ENCODE results near the gene COPB1. TPM values are rescaled to one million over a fixed set of nuclear protein-coding genes. Genes with fewer than 3 reads are reported as not detected.

The COPB1 gene
- 198 and 269 TPM in 2 replicates for total RNA-seq

GRCh38 chr11:14499560-14500180, at the start of gene COPB1:
Gene COPB1 (minus strand): TSS chr11:14499811. CDS start chr11:14498928, 883 bp downstream.

GRCh38 chr11:14519917-14520746, 20.5 kb upstream of the COPB1 start, which contains the start of gene PSMA1:
Gene PSMA1 (minus strand): TSS chr11:14520386. CDS start chr11:14520299, 87 bp downstream.

Other genes starting within 250 kb of the COPB1 start
- gene RRAS2, start 140.6 kb downstream of the COPB1 start, total RNA-seq = 176 and 203 TPM in 2 replicates
- 128 and 142 TPM in 2 replicates for gene PSMA1, start 20.6 kb upstream of the COPB1 start, total RNA-seq
- gene PDE3B, start 144.0 kb upstream of the COPB1 start, total RNA-seq = under 0.01 and 0.85 TPM in 2 replicates